H9 (cell line): Measurements from ENCODE around the gene SV2C. TPM values are rescaled to one million over a fixed set of nuclear protein-coding genes. Genes with fewer than 3 reads are reported as not detected.

Source experiments
- DNase-seq: peaks from one replicate; pipeline ENCODE4 v3.0.0-alpha.2; 2017
- H2AFZ ChIP-seq: one replicate; pipeline ENCODE4 v1.6.1; 2013; ENCODE audit warnings: mild to moderate bottlenecking, low read length, control low read depth, moderate library complexity
- H2AK5ac ChIP-seq: 2 replicates; pipeline ENCODE4 v1.6.1; 2013; ENCODE audit warnings: low read length, control low read depth, mixed read lengths; ENCODE audit not compliant: insufficient read length
- H2BK120ac ChIP-seq: one replicate; pipeline ENCODE4 v1.6.1; 2013; ENCODE audit warnings: low read depth, mild to moderate bottlenecking, low read length, control low read depth, inconsistent platforms; ENCODE audit not compliant: poor library complexity, severe bottlenecking
- H2BK12ac ChIP-seq: 2 replicates; pipeline ENCODE4 v1.6.1; 2013; ENCODE audit warnings: low read length, control low read depth, mixed read lengths, low read depth; ENCODE audit not compliant: insufficient read length
- H2BK15ac ChIP-seq: 2 replicates; pipeline ENCODE4 v1.6.1; 2013; ENCODE audit warnings: low read depth, low read length, control low read depth
- H2BK20ac ChIP-seq: one replicate; pipeline ENCODE4 v1.6.1; 2013; ENCODE audit warnings: low read depth, mild to moderate bottlenecking, low read length, control low read depth, inconsistent platforms; ENCODE audit not compliant: poor library complexity, severe bottlenecking
- H2BK5ac ChIP-seq: 2 replicates; pipeline ENCODE4 v1.6.1; 2013; ENCODE audit warnings: low read length, control low read depth, mixed read lengths; ENCODE audit not compliant: insufficient read length
- H3K14ac ChIP-seq: 2 replicates; pipeline ENCODE4 v1.6.1; 2013; ENCODE audit warnings: low read length, control low read depth; ENCODE audit not compliant: insufficient read depth
- H3K18ac ChIP-seq: 2 replicates; pipeline ENCODE4 v1.6.1; 2013; ENCODE audit warnings: low read depth, mild to moderate bottlenecking, mixed read lengths, low read length, control low read depth; ENCODE audit not compliant: insufficient read length
- H3K23ac ChIP-seq: 2 replicates; pipeline ENCODE4 v1.6.1; 2013; ENCODE audit warnings: low read length, control low read depth, mixed read lengths, low read depth; ENCODE audit not compliant: insufficient read length
- H3K23me2 ChIP-seq: 2 replicates; pipeline ENCODE4 v1.6.1; 2013; ENCODE audit warnings: low read depth, mild to moderate bottlenecking, mixed read lengths, low read length, control low read depth; ENCODE audit not compliant: insufficient read length, poor library complexity, severe bottlenecking
- H3K27ac ChIP-seq: 2 replicates; pipeline ENCODE4 v1.5.1; 2013; ENCODE audit warnings: low read length, control low read depth, mixed read lengths, low read depth; ENCODE audit not compliant: insufficient read length
- H3K27me3 ChIP-seq: 2 replicates; pipeline ENCODE4 v1.6.1; 2013; ENCODE audit warnings: low read length, control low read depth, inconsistent platforms; ENCODE audit not compliant: insufficient read depth
- H3K4ac ChIP-seq: 2 replicates; pipeline ENCODE4 v1.6.1; 2013; ENCODE audit warnings: low read depth, mild to moderate bottlenecking, control low read depth, inconsistent platforms, low read length, moderate library complexity
- H3K4me1 ChIP-seq: 2 replicates; pipeline ENCODE4 v1.6.1; 2013; ENCODE audit warnings: low read length, control low read depth, inconsistent platforms; ENCODE audit not compliant: insufficient read depth
- H3K4me2 ChIP-seq: 2 replicates; pipeline ENCODE4 v1.6.1; 2013; ENCODE audit warnings: low read length, control low read depth, mixed read lengths; ENCODE audit not compliant: insufficient read length, insufficient read depth
- H3K56ac ChIP-seq: 2 replicates; pipeline ENCODE4 v1.6.1; 2013; ENCODE audit warnings: low read depth, mild to moderate bottlenecking, mixed read lengths, low read length, control low read depth; ENCODE audit not compliant: insufficient read length
- H3K79me1 ChIP-seq: 2 replicates; pipeline ENCODE4 v1.6.1; 2013; ENCODE audit warnings: low read depth, mild to moderate bottlenecking, moderate library complexity, low read length, control low read depth, inconsistent platforms; ENCODE audit not compliant: insufficient read depth, poor library complexity, severe bottlenecking
- H3K79me2 ChIP-seq: 2 replicates; pipeline ENCODE4 v1.6.1; 2013; ENCODE audit warnings: low read length, control low read depth, inconsistent platforms; ENCODE audit not compliant: insufficient read depth
- H3K9ac ChIP-seq: 2 replicates; pipeline ENCODE4 v1.6.1; 2013; ENCODE audit warnings: low read length, control low read depth, mixed read lengths; ENCODE audit not compliant: insufficient read length; ENCODE audit errors: extremely low read depth
- H3K9me3 ChIP-seq: one replicate; pipeline ENCODE4 v1.6.1; 2013; ENCODE audit warnings: low read depth, low read length, inconsistent platforms; ENCODE audit not compliant: control insufficient read depth
- H3T11ph ChIP-seq: one replicate; pipeline ENCODE4 v1.6.1; 2013; ENCODE audit warnings: mild to moderate bottlenecking, low read length, control low read depth, inconsistent platforms
- H4K20me1 ChIP-seq: one replicate; pipeline ENCODE4 v1.6.1; 2013; ENCODE audit not compliant: control insufficient read depth, insufficient read length, insufficient read depth
- H4K5ac ChIP-seq: 2 replicates; pipeline ENCODE4 v1.6.1; 2013; ENCODE audit warnings: low read depth, mild to moderate bottlenecking, mixed read lengths, low read length, control low read depth; ENCODE audit not compliant: insufficient read length
- H4K8ac ChIP-seq: replicated peaks from 2 replicates; pipeline ENCODE4 v1.6.1; 2013; ENCODE audit warnings: low read length, control low read depth, mixed read lengths, low read depth; ENCODE audit not compliant: insufficient read length
- H4K91ac ChIP-seq: 2 replicates; pipeline ENCODE4 v1.6.1; 2013; ENCODE audit warnings: low read depth, mild to moderate bottlenecking, moderate library complexity, mixed read lengths, low read length, control low read depth; ENCODE audit not compliant: insufficient read length
- H3K27ac Mint-ChIP-seq, 3 experiments: 2 replicates in 2 of 3; 3 replicates in 1 of 3; pipeline ENCODE4 v1.8.0; 2020 to 2021; ENCODE audit warnings: mixed read lengths in 3 of 3, mild to moderate bottlenecking in 1 of 3, moderate library complexity in 1 of 3
- H3K27me3 Mint-ChIP-seq: 2 replicates; pipeline ENCODE4 v1.8.0; 2021; ENCODE audit warnings: low read depth, mild to moderate bottlenecking, moderate library complexity, mixed read lengths
- H3K36me3 Mint-ChIP-seq, 3 experiments: 2 replicates in 2 of 3; 3 replicates in 1 of 3; pipeline ENCODE4 v1.8.0; 2020 to 2021; ENCODE audit warnings: low read depth in 3 of 3, mixed read lengths in 3 of 3; ENCODE audit not compliant: insufficient read depth in 1 of 3
- H3K4me1 Mint-ChIP-seq, 2 experiments: 2 replicates each; pipeline ENCODE4 v1.8.0; 2020; ENCODE audit warnings: mixed read lengths in 2 of 2
- H3K4me3 Mint-ChIP-seq, 2 experiments: 2 replicates in 1 of 2; 3 replicates in 1 of 2; pipeline ENCODE4 v1.8.0; 2020 to 2021; ENCODE audit warnings: mild to moderate bottlenecking in 2 of 2, mixed read lengths in 2 of 2, moderate library complexity in 1 of 2
- H3K9me3 Mint-ChIP-seq, 2 experiments: 2 replicates in 1 of 2; 3 replicates in 1 of 2; pipeline ENCODE4 v1.8.0; 2020; ENCODE audit warnings: mild to moderate bottlenecking in 2 of 2, mixed read lengths in 2 of 2, moderate library complexity in 1 of 2
- CTCF ChIP-seq: fragments of 200-600 bp; sonication (generic); conservative IDR thresholded peaks from 3 replicates; pipeline ENCODE4 v1.8.0; 2021; ENCODE audit warnings: antibody characterized with exemption, mild to moderate bottlenecking
- WGBS: extraction: QIAGEN DNeasy Blood & Tissue Kit; methylation state at CpG from one replicate; pipeline ENCODE4 v1.1.7; 2013; ENCODE audit warnings: missing lambda C conversion rate, low lambda C conversion rate, mixed read lengths; ENCODE audit not compliant: insufficient read length; ENCODE audit errors: extremely low coverage; 5-methylcytosine and 5-hydroxymethylcytosine counted together
- total RNA-seq: library from RNA; stranded (reverse); gene quantifications from 2 replicates; pipeline ENCODE4 v1.2.1, GENCODE V29; 2021

The SV2C gene
- total RNA-seq, 1 experiment from 2014 or later: 0.09 TPM

- Histone ChIP-seq H3K4me2 (no peak overlapping the region), H3K79me2 (no peaks in the 10 kb centered on the region), H4K5ac (no peak overlapping the region), H3K4ac (no peak overlapping the region), H2AK5ac (no peak overlapping the region), H3K27ac (no peak overlapping the region), H2BK120ac (no peak overlapping the region), H4K91ac (no peak overlapping the region), H2BK12ac (no peak overlapping the region), H3K56ac (no peak overlapping the region), H3K23ac (no peak overlapping the region), H3K9me3 (no peaks in the 10 kb centered on the region), H4K8ac (no peak overlapping the region), H3K18ac (no peak overlapping the region), H3K9ac (no peak overlapping the region), H4K20me1 (no peaks in the 10 kb centered on the region), H2BK5ac (no peak overlapping the region), H2AFZ (no peak overlapping the region), H3T11ph (no peak overlapping the region), H3K79me1 (no peaks in the 10 kb centered on the region), H3K14ac (no peak overlapping the region), H2BK15ac (no peak overlapping the region), H3K4me1 (no peaks in the 10 kb centered on the region; the same call in 1 of the 2 replicates), H3K27me3 (no peaks in the 10 kb centered on the region), H2BK20ac (no peak overlapping the region), H3K23me2 (no peaks in the 10 kb centered on the region)
- H3K36me3 Mint-ChIP-seq: no peaks in the 10 kb centered on the region; a peak in 1 of 7 replicates
- H3K4me1 Mint-ChIP-seq: peaks cover 2 to 4% of the 10 kb centered on the region in 2 experiments; a peak in 2 of 4 replicates
- no peak overlapping the region for H3K27ac Mint-ChIP-seq
- no peaks in the 10 kb centered on the region for H3K9me3 Mint-ChIP-seq
- DNase-seq: no peak
- no peak for TF ChIP-seq CTCF
- WGBS: no CpG with 5 or more reads among the region's 2 CpGs
- no peaks in the 10 kb centered on the region for H3K27me3 Mint-ChIP-seq
- no peak overlapping the region for H3K4me3 Mint-ChIP-seq
Measured at GRCh38 chr5:76364226-76364589, 281.0 kb downstream of the SV2C start.
